HEK293 (cell line): ENCODE data around the gene TBC1D5.

Source experiments
- CTCF ChIP-seq: fragments of 450-650 bp; formaldehyde crosslinking; IDR thresholded peaks from 2 replicates; pipeline ENCODE4 v1.5.1; 2016; ENCODE audit warnings: missing biosample characterization, missing genetic modification characterization
- ZBTB49 ChIP-seq: fragments of 450-650 bp; formaldehyde crosslinking; IDR thresholded peaks from 2 replicates; pipeline ENCODE4 v1.5.1; 2016; ENCODE audit warnings: missing biosample characterization, missing genetic modification characterization, low read depth
- ZBTB7A ChIP-seq: fragments of 450-650 bp; formaldehyde crosslinking; IDR thresholded peaks from 2 replicates; pipeline ENCODE4 v1.5.1; 2016; ENCODE audit warnings: low read depth, missing biosample characterization, missing genetic modification characterization
- ZIC2 ChIP-seq: fragments of 450-650 bp; formaldehyde crosslinking; IDR thresholded peaks from 2 replicates; pipeline ENCODE4 v1.5.1; 2016; ENCODE audit warnings: missing biosample characterization, missing genetic modification characterization
- ZNF341 ChIP-seq: fragments of 450-650 bp; formaldehyde crosslinking; IDR thresholded peaks from 2 replicates; pipeline ENCODE4; 2016; ENCODE audit warnings: low read depth, missing biosample characterization, missing genetic modification characterization
- ZNF433 ChIP-seq: fragments of 450-650 bp; formaldehyde crosslinking; IDR thresholded peaks from 2 replicates; pipeline ENCODE4 v1.5.1; 2016; ENCODE audit warnings: missing biosample characterization, missing genetic modification characterization, low read depth
- ZNF660 ChIP-seq: fragments of 450-650 bp; IDR thresholded peaks from 2 replicates; pipeline ENCODE4 v1.5.1; 2018; ENCODE audit warnings: missing biosample characterization, mild to moderate bottlenecking, missing genetic modification characterization
- ZNF704 ChIP-seq: fragments of 450-650 bp; formaldehyde crosslinking; IDR thresholded peaks from 2 replicates; pipeline ENCODE4 v1.5.1; 2016; ENCODE audit warnings: missing biosample characterization, missing genetic modification characterization
- ZNF707 ChIP-seq: fragments of 450-650 bp; formaldehyde crosslinking; IDR thresholded peaks from 2 replicates; pipeline ENCODE4 v1.5.1; 2016; ENCODE audit warnings: missing biosample characterization, missing genetic modification characterization
- ZNF777 ChIP-seq: fragments of 450-650 bp; formaldehyde crosslinking; IDR thresholded peaks from 2 replicates; pipeline ENCODE4 v1.5.1; 2017; ENCODE audit warnings: missing biosample characterization, missing genetic modification characterization, borderline replicate concordance

- TF ChIP-seq CTCF (tag by site-specific recombination) (no peak), ZNF704 (tag by site-specific recombination) (no peak), ZIC2 (tag by site-specific recombination) (no peak), ZBTB49 (no peak), ZNF777 (tag by site-specific recombination) (no peak), ZNF660 (tag by site-specific recombination) (no peak), ZNF707 (tag by site-specific recombination) (no peak), ZBTB7A (tag by site-specific recombination) (no peak), ZNF341 (no peak), ZNF433 (tag by site-specific recombination) (no peak)
Observed at GRCh38 chr3:17544632-17545031, 197.8 kb downstream of the TBC1D5 start.
